ENCODE results near the gene SOHLH1.

DNA sequence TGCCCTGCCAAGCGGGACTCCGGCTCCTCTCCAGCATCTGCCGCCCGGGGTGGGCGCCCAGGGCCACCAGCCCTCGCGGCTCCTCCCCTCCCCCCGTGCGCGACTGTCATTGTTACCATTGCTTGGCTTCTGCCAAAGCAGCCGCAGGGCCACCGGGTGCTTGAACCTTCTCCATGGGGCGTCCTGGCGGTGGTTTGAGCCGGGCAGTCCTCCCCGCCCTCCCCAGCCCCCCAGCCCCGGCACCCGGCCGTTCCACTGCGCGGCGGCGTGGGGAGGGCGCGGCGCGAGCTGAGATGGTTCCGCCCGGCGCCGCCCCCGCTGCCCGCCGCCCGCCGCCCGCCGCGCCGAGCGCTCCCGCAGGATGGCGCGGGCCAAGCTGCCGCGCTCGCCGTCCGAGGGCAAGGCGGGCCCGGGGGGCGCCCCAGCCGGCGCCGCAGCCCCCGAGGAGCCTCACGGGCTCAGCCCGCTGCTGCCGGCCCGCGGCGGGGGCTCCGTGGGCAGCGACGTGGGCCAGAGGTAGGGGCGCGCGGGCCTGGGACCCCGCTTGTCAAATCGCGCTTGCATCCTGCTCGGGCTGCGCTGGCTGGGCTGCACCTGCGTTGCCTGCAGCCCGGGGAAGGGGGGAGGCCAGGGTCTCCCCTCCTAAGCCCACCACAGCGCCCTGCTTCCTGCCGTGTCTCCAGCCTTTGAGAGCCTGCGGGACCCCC is 37.1 kb upstream of the SOHLH1 start:
- TF ChIP-seq, protein P1, sequence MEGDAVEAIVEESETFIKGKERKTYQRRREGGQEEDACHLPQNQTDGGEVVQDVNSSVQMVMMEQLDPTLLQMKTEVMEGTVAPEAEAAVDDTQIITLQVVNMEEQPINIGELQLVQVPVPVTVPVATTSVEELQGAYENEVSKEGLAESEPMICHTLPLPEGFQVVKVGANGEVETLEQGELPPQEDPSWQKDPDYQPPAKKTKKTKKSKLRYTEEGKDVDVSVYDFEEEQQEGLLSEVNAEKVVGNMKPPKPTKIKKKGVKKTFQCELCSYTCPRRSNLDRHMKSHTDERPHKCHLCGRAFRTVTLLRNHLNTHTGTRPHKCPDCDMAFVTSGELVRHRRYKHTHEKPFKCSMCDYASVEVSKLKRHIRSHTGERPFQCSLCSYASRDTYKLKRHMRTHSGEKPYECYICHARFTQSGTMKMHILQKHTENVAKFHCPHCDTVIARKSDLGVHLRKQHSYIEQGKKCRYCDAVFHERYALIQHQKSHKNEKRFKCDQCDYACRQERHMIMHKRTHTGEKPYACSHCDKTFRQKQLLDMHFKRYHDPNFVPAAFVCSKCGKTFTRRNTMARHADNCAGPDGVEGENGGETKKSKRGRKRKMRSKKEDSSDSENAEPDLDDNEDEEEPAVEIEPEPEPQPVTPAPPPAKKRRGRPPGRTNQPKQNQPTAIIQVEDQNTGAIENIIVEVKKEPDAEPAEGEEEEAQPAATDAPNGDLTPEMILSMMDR (tag by site-specific recombination; IDR thresholded peaks at IDR 0.05): no peak
- TF ChIP-seq ZNF792 (tag by site-specific recombination; IDR thresholded peaks at IDR 0.05) (no peak), ZBTB21 (tag by site-specific recombination; IDR thresholded peaks at IDR 0.05) (no peak), TCF7L2 (IDR thresholded peaks at IDR 0.05; ENCODE audit: borderline replicate concordance, low read depth, low read length) (no peak), ZNF544 (tag by site-specific recombination; IDR thresholded peaks at IDR 0.05) (no peak), ZNF701 (tag by site-specific recombination; IDR thresholded peaks at IDR 0.05) (no peak), PRDM10 (tag by site-specific recombination; IDR thresholded peaks at IDR 0.05) (no peak)
- TF ChIP-seq, protein P2, sequence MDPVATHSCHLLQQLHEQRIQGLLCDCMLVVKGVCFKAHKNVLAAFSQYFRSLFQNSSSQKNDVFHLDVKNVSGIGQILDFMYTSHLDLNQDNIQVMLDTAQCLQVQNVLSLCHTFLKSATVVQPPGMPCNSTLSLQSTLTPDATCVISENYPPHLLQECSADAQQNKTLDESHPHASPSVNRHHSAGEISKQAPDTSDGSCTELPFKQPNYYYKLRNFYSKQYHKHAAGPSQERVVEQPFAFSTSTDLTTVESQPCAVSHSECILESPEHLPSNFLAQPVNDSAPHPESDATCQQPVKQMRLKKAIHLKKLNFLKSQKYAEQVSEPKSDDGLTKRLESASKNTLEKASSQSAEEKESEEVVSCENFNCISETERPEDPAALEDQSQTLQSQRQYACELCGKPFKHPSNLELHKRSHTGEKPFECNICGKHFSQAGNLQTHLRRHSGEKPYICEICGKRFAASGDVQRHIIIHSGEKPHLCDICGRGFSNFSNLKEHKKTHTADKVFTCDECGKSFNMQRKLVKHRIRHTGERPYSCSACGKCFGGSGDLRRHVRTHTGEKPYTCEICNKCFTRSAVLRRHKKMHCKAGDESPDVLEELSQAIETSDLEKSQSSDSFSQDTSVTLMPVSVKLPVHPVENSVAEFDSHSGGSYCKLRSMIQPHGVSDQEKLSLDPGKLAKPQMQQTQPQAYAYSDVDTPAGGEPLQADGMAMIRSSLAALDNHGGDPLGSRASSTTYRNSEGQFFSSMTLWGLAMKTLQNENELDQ (tag by site-specific recombination; IDR thresholded peaks at IDR 0.05; ENCODE audit: low read depth): no peak
- TF ChIP-seq, protein P3, sequence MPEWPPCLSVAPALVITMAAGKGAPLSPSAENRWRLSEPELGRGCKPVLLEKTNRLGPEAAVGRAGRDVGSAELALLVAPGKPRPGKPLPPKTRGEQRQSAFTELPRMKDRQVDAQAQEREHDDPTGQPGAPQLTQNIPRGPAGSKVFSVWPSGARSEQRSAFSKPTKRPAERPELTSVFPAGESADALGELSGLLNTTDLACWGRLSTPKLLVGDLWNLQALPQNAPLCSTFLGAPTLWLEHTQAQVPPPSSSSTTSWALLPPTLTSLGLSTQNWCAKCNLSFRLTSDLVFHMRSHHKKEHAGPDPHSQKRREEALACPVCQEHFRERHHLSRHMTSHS (tag by site-specific recombination; IDR thresholded peaks at IDR 0.05): no peak
- TF ChIP-seq, protein P4, sequence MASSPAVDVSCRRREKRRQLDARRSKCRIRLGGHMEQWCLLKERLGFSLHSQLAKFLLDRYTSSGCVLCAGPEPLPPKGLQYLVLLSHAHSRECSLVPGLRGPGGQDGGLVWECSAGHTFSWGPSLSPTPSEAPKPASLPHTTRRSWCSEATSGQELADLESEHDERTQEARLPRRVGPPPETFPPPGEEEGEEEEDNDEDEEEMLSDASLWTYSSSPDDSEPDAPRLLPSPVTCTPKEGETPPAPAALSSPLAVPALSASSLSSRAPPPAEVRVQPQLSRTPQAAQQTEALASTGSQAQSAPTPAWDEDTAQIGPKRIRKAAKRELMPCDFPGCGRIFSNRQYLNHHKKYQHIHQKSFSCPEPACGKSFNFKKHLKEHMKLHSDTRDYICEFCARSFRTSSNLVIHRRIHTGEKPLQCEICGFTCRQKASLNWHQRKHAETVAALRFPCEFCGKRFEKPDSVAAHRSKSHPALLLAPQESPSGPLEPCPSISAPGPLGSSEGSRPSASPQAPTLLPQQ (tag by site-specific recombination; IDR thresholded peaks at IDR 0.05): no peak
